HCT116 (cell line): ENCODE measurements around the gene SEC22A. TPM values are rescaled to one million over a fixed set of nuclear protein-coding genes. Genes with fewer than 3 reads are reported as not detected.

ENCODE experiments used
- ATAC-seq: fragments of 200-7000 bp; cut with Tn5 transposase; 2 replicates; pipeline ENCODE4 v1.9.1; 2020; ENCODE audit warnings: mild to moderate bottlenecking, moderate library complexity
- BruUV-seq: library from RNA; stranded (reverse); fragments of 400-500 nt; replicated peaks from 2 replicates; lab custom pipeline; 2021; lab: Mats Ljungman, UMichigan
- CTCF ChIA-PET: fragments of 300-600 bp; sonication (Branson Sonifier 250); formaldehyde crosslinking; loops from one replicate; lab custom pipeline; 2021; ENCODE audit warnings: antibody characterized with exemption; lab: Charles Lee
- POLR2A ChIA-PET: fragments of 300-600, 350-600 bp; sonication (Branson Sonifier 250); formaldehyde crosslinking; loops from one replicate; lab custom pipeline; 2021; ENCODE audit warnings: antibody characterized with exemption; lab: Charles Lee
- RAD21 ChIA-PET, 2 experiments: fragments of 300-600 bp; sonication (Branson Sonifier 250); formaldehyde crosslinking; loops; one replicate each; lab custom pipeline; 2023; ENCODE audit warnings: low total read pairs in 2 of 2; ENCODE audit not compliant: uncharacterized antibody in 2 of 2, unreplicated experiment in 2 of 2, low non-redundant PET in 1 of 2; lab: Charles Lee
- DNase-seq: peaks from one replicate; pipeline ENCODE4 v3.0.0-alpha.2; 2010; ENCODE audit warnings: low read depth, low spot score
- H2AFZ ChIP-seq: fragments of 200-600 bp; shearing (Covaris generic), sonication (generic); 2 replicates; pipeline ENCODE4 v1.6.1; 2017; ENCODE audit warnings: low read depth, mixed run types, mixed read lengths, antibody characterized with exemption, low read length; ENCODE audit not compliant: poor library complexity, severe bottlenecking
- H3K27ac ChIP-seq: 2 replicates; pipeline ENCODE4 v1.5.1; 2012; ENCODE audit warnings: low read depth, low read length
- H3K27me3 ChIP-seq: fragments of 200-600 bp; sonication (generic); 2 replicates; pipeline ENCODE4 v1.6.1; 2016; ENCODE audit warnings: mixed run types, low read length, mixed read lengths; ENCODE audit not compliant: insufficient read depth
- H3K36me3 ChIP-seq, 2 experiments: fragments of 200-500 bp in 1 of 2; fragments of 200-600 bp in 1 of 2; sonication (Bioruptor generic) in 1 of 2; sonication (generic) in 1 of 2; 2 replicates each; pipeline versions ENCODE4 v1.5.1 to v1.6.1; 2014 to 2016; ENCODE audit warnings: low read length in 2 of 2, inconsistent platforms in 1 of 2, mixed read lengths in 1 of 2, mixed run types in 1 of 2; ENCODE audit not compliant: insufficient read depth in 2 of 2, control insufficient read depth in 1 of 2
- H3K4me1 ChIP-seq, 2 experiments: fragments of 200-600 bp in 1 of 2; sonication (generic) in 1 of 2; 2 replicates each; pipeline versions ENCODE4 v1.5.1 to v1.6.1; 2012 to 2017; ENCODE audit warnings: low read length in 2 of 2, inconsistent platforms in 1 of 2, mild to moderate bottlenecking in 1 of 2, mixed read lengths in 1 of 2, mixed run types in 1 of 2, moderate library complexity in 1 of 2; ENCODE audit not compliant: insufficient read depth in 2 of 2, control insufficient read depth in 1 of 2
- H3K4me2 ChIP-seq: fragments of 200-600 bp; sonication (generic); 2 replicates; pipeline ENCODE4 v1.6.1; 2017; ENCODE audit warnings: mixed run types, low read length, mixed read lengths
- H3K4me3 ChIP-seq, 2 experiments: fragments of 200-600 bp in 1 of 2; sonication (generic) in 1 of 2; replicated peaks in 1 of 2; 2 replicates each; pipeline ENCODE4 v1.5.1; 2011 to 2016; ENCODE audit warnings: low read length in 2 of 2, control low read depth in 1 of 2, low read depth in 1 of 2, mild to moderate bottlenecking in 1 of 2, mixed read lengths in 1 of 2, mixed run types in 1 of 2
- H3K79me2 ChIP-seq: fragments of 200-600 bp; sonication (generic); 2 replicates; pipeline ENCODE4 v1.6.1; 2017; ENCODE audit warnings: mild to moderate bottlenecking, mixed run types, low read length, moderate library complexity, mixed read lengths; ENCODE audit not compliant: insufficient read depth
- H3K9ac ChIP-seq: fragments of 200-600 bp; sonication (generic); 2 replicates; pipeline ENCODE4 v1.6.1; 2016; ENCODE audit warnings: low read length, mixed read lengths
- H3K9me2 ChIP-seq: fragments of 200-600 bp; sonication (generic), shearing (Covaris generic); 2 replicates; pipeline ENCODE4 v1.6.1; 2017; ENCODE audit warnings: mixed run types, mild to moderate bottlenecking, moderate library complexity; ENCODE audit not compliant: insufficient read depth
- H3K9me3 ChIP-seq, 2 experiments: fragments of 200-500 bp in 1 of 2; fragments of 200-600 bp in 1 of 2; sonication (Bioruptor generic) in 1 of 2; sonication (generic) in 1 of 2; 2 replicates each; pipeline ENCODE4 v1.6.1; 2014 to 2017; ENCODE audit warnings: low read length in 2 of 2, mixed read lengths in 2 of 2, inconsistent platforms in 1 of 2, low read depth in 1 of 2, mild to moderate bottlenecking in 1 of 2, mixed run types in 1 of 2, moderate library complexity in 1 of 2; ENCODE audit not compliant: control insufficient read depth in 1 of 2, insufficient read depth in 1 of 2
- H4K20me1 ChIP-seq: fragments of 200-600 bp; sonication (generic), shearing (Covaris generic); 2 replicates; pipeline ENCODE4 v1.6.1; 2017; ENCODE audit warnings: mixed run types, mild to moderate bottlenecking, moderate library complexity; ENCODE audit not compliant: insufficient read depth
- EZH2phosphoT487 ChIP-seq: fragments of 200-600 bp; IDR thresholded peaks from 2 replicates; pipeline ENCODE4 v1.6.1; 2018; ENCODE audit warnings: antibody characterized with exemption, borderline replicate concordance
- FOSL1 ChIP-seq: IDR thresholded peaks from 2 replicates; pipeline ENCODE4 v1.6.1; 2012; ENCODE audit warnings: low read depth
- RAD21 ChIP-seq: IDR thresholded peaks from 2 replicates; pipeline ENCODE4 v1.6.1; 2012; ENCODE audit warnings: low read depth, mild to moderate bottlenecking
- REST ChIP-seq: IDR thresholded peaks from 2 replicates; pipeline ENCODE4 v1.6.1; 2012; ENCODE audit warnings: low read depth
- SIN3A ChIP-seq: IDR thresholded peaks from 2 replicates; pipeline ENCODE4 v1.6.1; 2012; ENCODE audit warnings: low read depth
- SP1 ChIP-seq: IDR thresholded peaks from 2 replicates; pipeline ENCODE4 v1.6.1; 2012; ENCODE audit warnings: low read depth
- SRF ChIP-seq: IDR thresholded peaks from 2 replicates; pipeline ENCODE4 v1.6.1; 2012; ENCODE audit warnings: low read depth
- intact Hi-C: fragments of 100-400 bp; cut with micrococcal nuclease; formaldehyde crosslinking; loops from 2 replicates; pipeline ENCODE4 v1.10.0; 2022
- total RNA-seq: library from RNA; stranded (reverse); gene quantifications from one replicate; pipeline ENCODE4 v1.2.1, GENCODE V29; 2021; ENCODE audit not compliant: unreplicated experiment
- TF ChIP-seq, protein P1 (sequence below): IDR thresholded peaks from 2 replicates; pipeline ENCODE4 v1.6.1; 2012
- TF ChIP-seq, protein P2 (sequence below), 3 experiments: fragments of 200-600 bp in 1 of 3; sonication (generic) in 1 of 3; IDR thresholded peaks in 2 of 3; conservative IDR thresholded peaks in 1 of 3; 2 replicates each; pipeline ENCODE4 v1.5.1; 2012 to 2017; ENCODE audit warnings: low read depth in 2 of 3, low read length in 2 of 3, antibody characterized with exemption in 1 of 3, borderline replicate concordance in 1 of 3, control low read depth in 1 of 3, mild to moderate bottlenecking in 1 of 3, mixed read lengths in 1 of 3, mixed run types in 1 of 3, moderate library complexity in 1 of 3; ENCODE audit not compliant: insufficient read depth in 1 of 3

SEC22A gene
- total RNA-seq, 1 experiment from 2014 or later = 10.6 TPM

DNA sequence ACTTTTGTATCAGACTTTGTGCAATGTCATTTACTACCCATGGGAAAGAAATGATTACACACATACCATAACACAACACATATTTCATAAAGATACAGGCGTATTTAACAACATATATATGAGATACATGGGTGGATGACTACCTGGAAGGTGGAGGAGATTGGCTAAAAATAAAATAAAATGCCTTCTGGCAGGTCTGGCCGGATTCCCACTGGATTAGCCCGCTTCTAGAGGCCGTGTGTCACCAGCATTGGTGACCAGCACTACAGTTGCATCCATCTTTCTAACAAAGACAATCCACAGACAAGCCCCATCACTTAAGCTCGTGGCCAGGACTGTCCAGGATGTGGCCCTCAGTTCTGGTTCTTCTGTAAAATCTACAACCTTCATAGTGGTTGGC is 21.0 kb upstream of the SEC22A start:
- no peak for DNase-seq
- no peaks in the 10 kb centered on the region for H4K20me1 ChIP-seq
- H3K9ac ChIP-seq = no peak overlapping the region
- no peak overlapping the region for H3K27ac ChIP-seq
- intact Hi-C loops = no loop called here
- H3K9me3 ChIP-seq = no peaks in the 10 kb centered on the region
- ChIA-PET POLR2A (interaction anchor here (1.4 kb wide), 1 partner anchor 21 kb away, joined by 3 read pairs; the partner anchor contains the start of gene SEC22A), CTCF (no interaction called here), RAD21 (no interaction called here)
- H3K36me3 ChIP-seq = no peaks in the 10 kb centered on the region
- no peak for ATAC-seq
- H3K79me2 ChIP-seq = no peaks in the 10 kb centered on the region
- no peaks in the 10 kb centered on the region for H3K27me3 ChIP-seq
- H3K9me2 ChIP-seq = no peaks in the 10 kb centered on the region
- no peak overlapping the region for H3K4me2 ChIP-seq
- no peak overlapping the region for H3K4me3 ChIP-seq
- no peak overlapping the region for H2AFZ ChIP-seq
- BruUV-seq = no TSS peak
- TF ChIP-seq REST (no peak), FOSL1 (no peak), RAD21 (no peak), SRF (no peak), SP1 (no peak), SIN3A (no peak), EZH2phosphoT487 (no peak)
- TF ChIP-seq, protein P1, sequence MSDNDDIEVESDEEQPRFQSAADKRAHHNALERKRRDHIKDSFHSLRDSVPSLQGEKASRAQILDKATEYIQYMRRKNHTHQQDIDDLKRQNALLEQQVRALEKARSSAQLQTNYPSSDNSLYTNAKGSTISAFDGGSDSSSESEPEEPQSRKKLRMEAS = no peak
- TF ChIP-seq, protein P2, sequence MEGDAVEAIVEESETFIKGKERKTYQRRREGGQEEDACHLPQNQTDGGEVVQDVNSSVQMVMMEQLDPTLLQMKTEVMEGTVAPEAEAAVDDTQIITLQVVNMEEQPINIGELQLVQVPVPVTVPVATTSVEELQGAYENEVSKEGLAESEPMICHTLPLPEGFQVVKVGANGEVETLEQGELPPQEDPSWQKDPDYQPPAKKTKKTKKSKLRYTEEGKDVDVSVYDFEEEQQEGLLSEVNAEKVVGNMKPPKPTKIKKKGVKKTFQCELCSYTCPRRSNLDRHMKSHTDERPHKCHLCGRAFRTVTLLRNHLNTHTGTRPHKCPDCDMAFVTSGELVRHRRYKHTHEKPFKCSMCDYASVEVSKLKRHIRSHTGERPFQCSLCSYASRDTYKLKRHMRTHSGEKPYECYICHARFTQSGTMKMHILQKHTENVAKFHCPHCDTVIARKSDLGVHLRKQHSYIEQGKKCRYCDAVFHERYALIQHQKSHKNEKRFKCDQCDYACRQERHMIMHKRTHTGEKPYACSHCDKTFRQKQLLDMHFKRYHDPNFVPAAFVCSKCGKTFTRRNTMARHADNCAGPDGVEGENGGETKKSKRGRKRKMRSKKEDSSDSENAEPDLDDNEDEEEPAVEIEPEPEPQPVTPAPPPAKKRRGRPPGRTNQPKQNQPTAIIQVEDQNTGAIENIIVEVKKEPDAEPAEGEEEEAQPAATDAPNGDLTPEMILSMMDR (IDR thresholded peaks at IDR 0.05 in 2 of 3, conservative IDR thresholded peaks at IDR 0.05 in 1 of 3; ENCODE audit: borderline replicate concordance in 1 of 3, insufficient read depth in 1 of 3, low read depth in 2 of 3, low read length in 2 of 3) = no peak
- H3K4me1 ChIP-seq = no peaks in the 10 kb centered on the region
